Gastroesophageal sphincter (tissue), 4 donors: Measurements from ENCODE around the gene RALGPS1. TPM values are rescaled to one million over a fixed set of nuclear protein-coding genes. Genes with fewer than 3 reads are reported as not detected.

ENCODE experiments used
- ATAC-seq: fragments of 150-250 bp; one replicate; pipeline ENCODE4 v1.9.1; 2016; ENCODE audit warnings: mild to moderate bottlenecking, moderate library complexity
- H3K27ac ChIP-seq, 4 donors: fragments of 200-600 bp; sonication (generic) in 3 of 4; 1 replicate in 3 of 4; 2 replicates in 1 of 4; pipeline ENCODE4 v1.5.1; 2016 to 2019
- H3K27me3 ChIP-seq: fragments of 200-600 bp; sonication (generic); one replicate; pipeline ENCODE4 v1.5.1; 2019
- H3K36me3 ChIP-seq, 2 donors: fragments of 200-600 bp; sonication (generic); one replicate each; pipeline ENCODE4 v1.5.1; 2019; ENCODE audit warnings: control low read depth in 1 of 2
- H3K4me1 ChIP-seq, 3 donors: fragments of 200-600 bp; sonication (generic); 1 replicate in 2 of 3; 2 replicates in 1 of 3; pipeline ENCODE4 v1.5.1; 2016 to 2019; ENCODE audit warnings: control low read depth in 2 of 3
- H3K4me3 ChIP-seq, 2 donors: fragments of 200-600 bp; sonication (generic); one replicate each; pipeline ENCODE4 v1.5.1; 2019; ENCODE audit warnings: mild to moderate bottlenecking in 1 of 2, moderate library complexity in 1 of 2
- H3K9me3 ChIP-seq, 3 donors: fragments of 200-600 bp; sonication (generic); one replicate each; pipeline ENCODE4 v1.5.1; 2017 to 2019; ENCODE audit warnings: control low read depth in 2 of 3
- EP300 ChIP-seq: sonication (generic); formaldehyde crosslinking; IDR thresholded peaks from one replicate; pipeline ENCODE4 v1.6.1; 2017; ENCODE audit warnings: antibody characterized with exemption, mild to moderate bottlenecking
- POLR2A ChIP-seq, 2 donors: fragments of 450-650 bp; IDR thresholded peaks; one replicate each; pipeline ENCODE4 v1.6.1; 2017; ENCODE audit warnings: antibody characterized with exemption in 2 of 2, mild to moderate bottlenecking in 2 of 2, moderate library complexity in 1 of 2
- POLR2AphosphoS5 ChIP-seq: sonication (generic); formaldehyde crosslinking; IDR thresholded peaks from one replicate; pipeline ENCODE4 v1.6.1; 2017; ENCODE audit warnings: antibody characterized with exemption
- WGBS, 2 donors: methylation state at CpG; one replicate each; pipeline ENCODE4 v1.1.5; 2018; ENCODE audit warnings: low coverage in 1 of 2; 5-methylcytosine and 5-hydroxymethylcytosine counted together
- total RNA-seq, 4 donors: library from RNA; depleted of rRNA; stranded (reverse); fragments of >200 nt; gene quantifications; one replicate each; pipeline ENCODE4 v1.1.0, GENCODE V29; 2016
- TF ChIP-seq, protein P1 (sequence below), 4 experiments: fragments of 200-600 bp in 2 of 4; fragments of 450-650 bp in 2 of 4; sonication (generic) in 1 of 4; IDR thresholded peaks; one replicate each; pipeline ENCODE4 v1.5.1; 2017 to 2019; ENCODE audit warnings: antibody characterized with exemption in 4 of 4, mild to moderate bottlenecking in 2 of 4, moderate library complexity in 2 of 4

RALGPS1 gene
- total RNA-seq, 4 donors from 2014 or later = 5.9 to 17.4 (median 11.3) TPM

DNA sequence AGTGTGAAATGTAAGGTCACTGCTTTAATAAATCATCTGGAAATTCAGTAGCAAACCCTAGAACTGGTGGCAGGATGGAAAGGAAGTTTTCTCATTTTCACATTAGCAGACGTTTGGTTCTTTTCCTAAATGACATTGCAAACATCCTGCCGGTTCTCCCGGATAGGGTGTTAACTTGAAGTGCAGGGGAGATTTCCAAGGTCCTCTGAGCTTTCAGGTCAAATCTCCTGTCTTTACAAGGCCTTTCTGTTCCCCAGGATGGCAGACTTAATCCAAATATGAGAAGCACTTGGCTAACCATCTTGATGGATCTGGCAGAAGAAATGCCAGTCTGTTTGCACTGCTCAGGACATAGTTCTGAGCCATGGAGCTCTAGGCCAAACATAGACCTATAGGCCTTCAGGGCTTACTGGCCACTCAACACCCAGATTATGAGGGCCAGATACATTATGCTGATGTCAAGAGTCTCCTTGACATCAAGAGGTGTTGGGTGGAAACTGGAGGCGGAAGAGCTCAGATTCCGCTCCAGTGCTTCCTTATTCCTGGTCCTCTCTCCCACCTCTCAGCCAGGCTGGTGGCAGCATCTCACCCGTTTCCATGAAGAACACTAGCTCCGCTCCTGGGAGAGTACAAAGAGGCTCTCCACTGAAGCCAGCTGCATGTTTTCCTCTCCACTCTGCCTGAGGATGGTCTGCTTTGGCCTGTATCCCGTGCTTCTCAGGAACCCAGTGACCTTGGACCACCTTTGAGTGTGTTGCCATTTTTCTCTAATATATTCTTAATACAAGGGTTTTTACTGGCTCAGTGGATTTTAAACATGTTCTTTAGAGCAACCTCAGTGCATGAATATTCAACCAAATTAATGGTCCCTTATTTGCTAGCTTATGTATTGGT, 61.0 kb downstream of the RALGPS1 start:
- peak overlapping the region in 3 of 4 donors; percentile 29 to 53 (median 46) for H3K27ac ChIP-seq
- WGBS, 2 donors = 61 to 69% methylated on average over 7 to 8 of the region's 8 CpGs
- no peak for TF ChIP-seq POLR2A (IDR thresholded peaks at IDR 0.05)
- no peak for TF ChIP-seq EP300
- TF ChIP-seq, protein P1, sequence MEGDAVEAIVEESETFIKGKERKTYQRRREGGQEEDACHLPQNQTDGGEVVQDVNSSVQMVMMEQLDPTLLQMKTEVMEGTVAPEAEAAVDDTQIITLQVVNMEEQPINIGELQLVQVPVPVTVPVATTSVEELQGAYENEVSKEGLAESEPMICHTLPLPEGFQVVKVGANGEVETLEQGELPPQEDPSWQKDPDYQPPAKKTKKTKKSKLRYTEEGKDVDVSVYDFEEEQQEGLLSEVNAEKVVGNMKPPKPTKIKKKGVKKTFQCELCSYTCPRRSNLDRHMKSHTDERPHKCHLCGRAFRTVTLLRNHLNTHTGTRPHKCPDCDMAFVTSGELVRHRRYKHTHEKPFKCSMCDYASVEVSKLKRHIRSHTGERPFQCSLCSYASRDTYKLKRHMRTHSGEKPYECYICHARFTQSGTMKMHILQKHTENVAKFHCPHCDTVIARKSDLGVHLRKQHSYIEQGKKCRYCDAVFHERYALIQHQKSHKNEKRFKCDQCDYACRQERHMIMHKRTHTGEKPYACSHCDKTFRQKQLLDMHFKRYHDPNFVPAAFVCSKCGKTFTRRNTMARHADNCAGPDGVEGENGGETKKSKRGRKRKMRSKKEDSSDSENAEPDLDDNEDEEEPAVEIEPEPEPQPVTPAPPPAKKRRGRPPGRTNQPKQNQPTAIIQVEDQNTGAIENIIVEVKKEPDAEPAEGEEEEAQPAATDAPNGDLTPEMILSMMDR (IDR thresholded peaks at IDR 0.05) = no peak
- TF ChIP-seq POLR2AphosphoS5 = no peak
- ATAC-seq = no peak
- no peak overlapping the region for H3K4me3 ChIP-seq
- H3K27me3 ChIP-seq = no peaks in the 10 kb centered on the region
- peaks cover 0 to 15% (median 0%) of the 10 kb centered on the region in 3 donors for H3K4me1 ChIP-seq
- H3K9me3 ChIP-seq = no peaks in the 10 kb centered on the region
- no peaks in the 10 kb centered on the region for H3K36me3 ChIP-seq

DNA sequence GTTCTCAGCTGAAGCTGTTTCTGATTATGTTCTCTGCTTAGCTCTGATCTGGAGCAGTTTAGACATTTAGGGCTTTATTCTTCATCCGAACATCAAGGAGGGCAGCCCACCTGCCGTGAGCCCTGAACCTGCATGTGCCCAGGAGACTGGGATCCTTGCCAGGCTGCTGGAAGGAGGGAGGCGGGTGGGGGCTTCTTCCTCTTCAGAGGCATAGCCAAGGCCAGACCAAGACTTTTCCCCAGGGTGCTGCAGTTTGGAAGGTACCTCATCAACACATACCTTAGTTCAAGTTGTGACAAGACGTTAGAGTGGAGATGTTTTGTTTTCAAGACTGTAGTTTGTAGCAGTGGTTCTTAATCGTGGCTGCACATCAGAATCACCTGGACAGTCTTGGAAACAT, 64.9 kb downstream of the RALGPS1 start:
- Histone ChIP-seq H3K4me1 (peaks cover 0 to 18% (median 0%) of the 10 kb centered on the region in 3 donors), H3K4me3 (no peak overlapping the region), H3K9me3 (peaks cover 0 to 6% (median 0%) of the 10 kb centered on the region in 3 donors), H3K36me3 (no peaks in the 10 kb centered on the region), H3K27ac (no peak overlapping the region), H3K27me3 (no peaks in the 10 kb centered on the region)
- no peak for ATAC-seq
- TF ChIP-seq, protein P1 (IDR thresholded peaks at IDR 0.05) = no peak
- 67 to 73% methylated on average over 2 of the region's 5 CpGs for WGBS, 2 donors

DNA sequence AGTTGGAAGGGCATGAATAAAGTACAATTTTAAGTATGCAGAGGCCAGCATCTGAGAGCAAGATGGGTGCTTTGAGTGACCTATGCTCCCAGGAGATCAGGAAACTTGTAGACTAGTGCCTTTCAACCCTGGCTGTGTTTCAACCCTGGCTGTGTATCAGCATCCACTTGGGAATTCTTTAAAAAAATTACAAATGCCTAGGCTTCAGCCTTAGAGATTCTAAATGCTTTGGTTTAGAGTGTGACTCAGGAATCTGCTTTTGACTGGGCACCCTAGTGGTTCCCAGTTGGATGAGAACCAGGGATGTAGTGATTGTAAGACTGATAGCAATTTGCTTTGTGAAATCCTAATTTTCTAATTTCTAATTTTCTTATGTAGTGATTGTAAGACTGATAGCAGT, 65.6 kb downstream of the RALGPS1 start:
- Histone ChIP-seq H3K9me3 (peaks cover 0 to 6% (median 0%) of the 10 kb centered on the region in 3 donors), H3K4me1 (peaks cover 0 to 19% (median 5%) of the 10 kb centered on the region in 3 donors), H3K4me3 (no peak overlapping the region), H3K27ac (no peak overlapping the region), H3K27me3 (no peaks in the 10 kb centered on the region), H3K36me3 (no peaks in the 10 kb centered on the region)
- no peak for ATAC-seq
- TF ChIP-seq, protein P1 (IDR thresholded peaks at IDR 0.05) = no peak
- TF ChIP-seq EP300 (no peak), POLR2A (IDR thresholded peaks at IDR 0.05) (no peak), POLR2AphosphoS5 (no peak)

DNA sequence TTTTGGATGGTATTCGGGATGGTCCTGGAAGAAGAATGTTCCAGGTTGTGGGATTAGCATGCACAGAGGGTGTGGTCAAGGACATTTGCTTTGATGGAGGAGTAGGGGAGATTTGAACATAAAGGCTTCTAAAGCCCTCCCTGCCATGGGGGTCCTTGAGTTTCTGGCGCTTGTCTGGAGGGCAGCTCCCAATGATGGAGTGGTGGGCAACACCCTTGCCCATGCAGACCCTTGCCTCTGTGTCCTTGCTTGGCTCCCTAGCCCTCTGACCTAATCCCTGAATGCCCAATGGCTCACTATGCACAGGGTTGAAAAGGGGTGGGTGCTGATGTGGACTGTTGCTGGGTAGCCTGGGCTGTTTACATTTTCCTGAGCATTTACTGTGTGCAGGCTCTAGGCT, 66.6 kb downstream of the RALGPS1 start:
- no peak overlapping the region for H3K27ac ChIP-seq
- ATAC-seq = no peak

DNA sequence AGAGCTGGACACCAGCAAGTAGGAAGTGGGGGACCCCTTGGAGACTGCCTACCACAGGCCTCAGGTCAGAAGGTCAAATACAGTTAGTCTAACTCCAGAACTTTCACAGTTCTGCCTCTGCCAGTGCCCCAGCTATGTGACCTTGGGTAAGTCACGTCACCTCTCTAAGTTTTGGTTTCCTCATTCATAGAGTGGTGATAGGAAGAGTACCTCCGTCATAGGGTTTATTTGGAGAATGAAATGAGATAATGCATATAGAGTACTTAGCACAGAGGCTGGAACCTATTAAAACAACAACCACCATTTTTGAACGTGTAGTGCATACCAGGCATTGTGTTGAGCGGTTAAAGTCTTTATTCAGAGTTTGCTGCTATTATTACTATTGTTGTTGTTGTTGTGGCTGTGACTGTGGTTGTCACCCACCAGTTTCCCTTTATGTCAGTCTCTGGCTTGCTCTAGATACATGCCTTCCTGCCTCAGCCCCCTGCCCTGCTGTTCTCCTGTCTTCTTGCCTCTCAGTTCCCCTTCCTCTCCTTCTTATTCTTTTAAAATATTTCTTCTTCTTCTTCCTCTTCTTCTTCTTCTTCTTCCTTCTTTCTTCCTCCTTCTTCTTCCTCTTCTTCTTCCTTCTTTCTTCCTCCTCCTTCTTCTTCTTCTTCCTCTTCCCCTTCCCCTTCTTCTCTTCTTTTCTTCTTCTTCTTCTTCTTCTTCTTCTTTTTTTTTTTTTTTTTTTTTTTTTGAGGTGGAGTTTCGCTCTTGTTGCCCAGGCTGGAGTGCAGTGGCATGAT, 67.8 kb downstream of the RALGPS1 start:
- Histone ChIP-seq H3K27ac (no peak overlapping the region), H3K27me3 (no peaks in the 10 kb centered on the region), H3K36me3 (no peaks in the 10 kb centered on the region), H3K4me1 (peaks cover 0 to 25% (median 5%) of the 10 kb centered on the region in 3 donors), H3K9me3 (peaks cover 0 to 6% (median 0%) of the 10 kb centered on the region in 3 donors), H3K4me3 (no peak overlapping the region)
- no peak for ATAC-seq
- WGBS, 2 donors = 84 to 96% methylated on average over 4 of the region's 5 CpGs
- TF ChIP-seq, protein P1 (IDR thresholded peaks at IDR 0.05) = no peak
- TF ChIP-seq POLR2A (IDR thresholded peaks at IDR 0.05) (no peak), EP300 (no peak), POLR2AphosphoS5 (no peak)

More for the DNA sequence above, 66.6 kb downstream of the RALGPS1 start:
- no peak overlapping the region for H3K4me3 ChIP-seq
- H3K27me3 ChIP-seq = no peaks in the 10 kb centered on the region
- no peak for TF ChIP-seq EP300
- 100% methylated on average over 1 to 2 of the region's 2 CpGs for WGBS, 2 donors
- peaks cover 0 to 21% (median 5%) of the 10 kb centered on the region in 3 donors for H3K4me1 ChIP-seq
- H3K9me3 ChIP-seq = peaks cover 0 to 6% (median 0%) of the 10 kb centered on the region in 3 donors
- H3K36me3 ChIP-seq = no peaks in the 10 kb centered on the region
